ENCODE data around the gene TAGLN2.
"Not testable (repeated sequence)": the region's sequence is repeated elsewhere in the genome, so short reads cannot be mapped to it uniquely, and the experiment has no call there.

The TAGLN2 gene

DNA sequence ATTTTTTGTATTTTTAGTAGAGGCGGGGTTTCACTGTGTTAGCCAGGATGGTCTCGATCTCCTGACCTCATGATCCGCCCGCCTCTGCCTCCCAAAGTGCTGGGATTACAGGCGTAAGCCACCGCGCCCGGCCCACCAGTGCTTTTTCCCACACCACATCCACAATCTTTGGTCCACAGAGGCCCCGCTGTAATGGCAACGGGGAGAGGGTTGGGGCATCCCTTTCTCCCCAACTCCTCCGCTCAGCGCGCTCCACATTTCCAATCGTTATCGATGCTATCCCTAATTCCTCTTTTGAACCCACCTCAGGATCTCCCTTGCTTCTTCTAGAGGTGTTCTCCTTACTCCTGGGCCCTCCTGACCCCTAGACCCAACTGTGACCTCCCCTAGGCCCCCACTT lies 25.7 kb downstream of the TAGLN2 start:
- DNase-seq (ENCODE audit: low read depth), result not testable (repeated sequence)

GRCh38 chr1:159898527-159898926 lies 26.8 kb downstream of the TAGLN2 start:
- no peak for DNase-seq (ENCODE audit: low read depth)

- no peak for DNase-seq (ENCODE audit: low read depth)
Measured at GRCh38 chr1:159897962-159898361, 27.3 kb downstream of the TAGLN2 start.

GRCh38 chr1:159896546-159896930 lies 28.8 kb downstream of the TAGLN2 start:
- no peak for DNase-seq (ENCODE audit: low read depth)

DNA sequence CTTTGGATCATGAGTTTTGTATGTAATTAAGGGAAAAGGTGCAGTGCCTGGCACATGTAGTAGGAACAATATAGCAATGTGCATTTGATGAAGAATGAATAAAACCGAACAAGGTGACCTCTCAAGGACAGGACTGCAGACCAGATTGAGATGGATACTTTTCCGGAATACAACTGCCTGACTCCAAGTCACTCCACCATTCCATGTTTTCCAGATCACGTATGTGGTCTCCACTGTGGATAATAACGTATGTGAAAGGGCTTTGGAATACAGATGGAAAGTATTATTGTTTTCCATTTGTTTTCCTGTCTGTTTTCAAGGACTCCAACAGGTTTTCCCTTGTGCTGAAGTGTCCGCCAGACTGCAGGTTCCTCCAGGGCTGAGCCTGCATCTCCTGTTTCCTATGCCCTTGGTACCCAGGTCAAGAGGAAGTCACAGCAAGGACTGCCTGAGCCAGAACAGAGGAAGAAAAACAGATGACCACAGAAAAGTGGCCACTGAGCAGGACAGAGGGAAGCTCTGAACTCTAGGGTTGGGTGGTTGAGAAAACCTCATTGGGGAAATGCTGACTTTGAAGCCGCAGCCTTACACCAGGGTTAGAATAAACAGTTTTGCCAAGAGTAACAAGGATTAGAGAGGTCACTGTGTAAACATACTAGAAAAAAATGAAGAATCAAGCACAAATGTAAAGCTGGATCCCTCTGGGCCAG lies 29.3 kb downstream of the TAGLN2 start:
- no peak for DNase-seq (ENCODE audit: low read depth)

- no peak for DNase-seq (ENCODE audit: low read depth)
Measured at GRCh38 chr1:159895286-159895685, 30.0 kb downstream of the TAGLN2 start.

DNA sequence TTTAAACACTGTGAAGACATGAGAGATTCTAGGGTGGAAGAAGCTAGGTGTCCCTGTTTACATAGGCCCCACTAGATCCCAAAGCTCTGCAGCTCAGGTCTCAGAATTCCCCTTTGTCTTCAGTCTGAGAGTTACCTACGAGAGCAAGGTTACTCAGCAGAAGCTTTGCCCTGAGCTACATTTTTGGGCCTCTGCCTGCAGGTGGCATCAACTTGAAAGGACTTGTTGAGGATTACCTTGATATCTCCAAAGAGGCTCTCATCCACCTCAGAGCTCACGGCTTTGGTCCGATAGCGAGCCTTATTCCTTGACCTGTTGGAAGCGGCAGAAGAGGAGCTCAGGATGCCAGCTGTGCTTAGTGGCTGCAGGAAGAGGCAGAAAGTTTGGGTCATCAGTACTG lies 32.4 kb downstream of the TAGLN2 start:
- no peak for DNase-seq (ENCODE audit: low read depth)

GRCh38 chr1:159891275-159892157 lies 33.8 kb downstream of the TAGLN2 start:
- DNase-seq (ENCODE audit: low read depth), result peak; percentile 77

- DNase-seq (ENCODE audit: low read depth), result no peak
Measured at GRCh38 chr1:159890390-159890789, 34.9 kb downstream of the TAGLN2 start.

DNA sequence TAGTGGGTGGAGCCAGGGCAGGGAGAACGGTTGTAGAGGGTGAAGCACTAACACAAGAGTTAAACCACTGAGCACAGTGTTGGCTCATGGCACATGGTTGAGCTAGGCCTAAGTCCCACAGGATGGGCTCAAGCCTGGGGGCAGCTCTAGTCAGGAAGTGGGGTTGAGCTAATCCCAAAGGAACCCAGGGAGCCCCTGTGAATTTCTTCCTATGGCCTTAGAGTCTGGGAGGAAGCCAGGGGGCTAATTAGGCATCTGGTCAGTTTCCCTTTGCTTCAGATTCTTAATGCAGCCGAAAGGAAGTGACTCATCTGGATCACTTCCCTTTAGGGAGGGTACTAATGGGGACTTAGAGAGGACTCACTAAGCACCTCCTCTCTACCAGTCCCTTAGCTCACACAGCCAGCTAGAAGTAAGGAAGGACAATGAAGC lies 35.5 kb downstream of the TAGLN2 start:
- DNase-seq (ENCODE audit: low read depth), result peak; percentile 91

DNA sequence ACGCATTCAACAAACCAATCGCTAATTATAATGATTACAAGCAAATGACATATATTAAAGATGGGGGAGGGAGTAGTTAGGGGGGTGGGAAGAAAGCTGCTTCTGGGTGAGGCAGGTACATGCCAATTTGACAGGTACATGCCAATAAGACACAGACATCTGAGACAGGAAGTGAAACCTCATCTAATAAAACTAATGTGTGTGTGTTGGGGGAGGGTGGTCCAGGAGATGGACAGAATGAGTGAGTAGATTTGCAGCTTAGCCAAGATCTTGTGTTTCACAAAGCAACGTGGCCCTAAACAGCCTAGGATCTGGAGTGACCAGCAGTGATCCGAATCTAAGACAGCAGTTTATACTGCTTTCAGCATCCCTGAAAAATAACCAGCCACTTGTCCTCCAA lies 36.1 kb downstream of the TAGLN2 start:
- no peak for DNase-seq (ENCODE audit: low read depth)

DNA sequence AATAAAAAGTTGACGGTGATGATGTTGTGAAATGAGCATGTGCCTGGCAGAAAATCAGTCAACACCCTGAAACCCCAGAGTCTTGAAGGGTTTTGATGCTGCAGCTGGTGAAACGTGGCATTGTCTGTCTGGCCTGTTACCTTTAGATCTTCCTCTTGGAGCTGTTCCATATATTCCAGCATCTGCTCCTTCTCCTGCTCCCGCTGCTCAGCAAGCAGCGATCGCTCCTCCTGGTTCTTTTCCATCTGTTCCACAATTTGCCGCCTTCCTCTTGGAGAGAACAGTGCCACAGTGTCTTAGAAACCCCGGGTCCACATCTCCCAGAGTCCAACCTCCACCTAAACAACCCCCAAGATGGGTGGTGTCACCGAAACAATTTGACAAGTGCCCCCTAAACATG lies 41.0 kb downstream of the TAGLN2 start:
- DNase-seq (ENCODE audit: low read depth), result no peak

DNA sequence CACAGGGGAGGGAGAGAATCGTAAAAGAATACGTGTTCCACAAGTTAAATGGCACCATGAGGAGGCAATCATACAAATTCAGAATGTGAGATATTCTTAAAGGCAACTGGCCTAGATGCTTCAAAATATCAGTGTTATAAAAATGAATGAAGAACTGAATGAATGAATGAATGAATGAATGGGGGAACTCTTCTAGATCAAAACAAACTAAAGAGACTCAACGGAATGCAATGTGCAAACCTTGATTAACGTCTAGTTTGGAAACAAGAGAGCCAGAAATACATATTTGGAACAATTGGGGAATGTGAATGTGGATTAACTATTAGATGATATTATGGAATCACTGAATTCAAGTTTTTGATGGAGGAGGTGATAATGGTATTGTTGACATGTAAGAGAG lies 42.2 kb downstream of the TAGLN2 start:
- no peak for DNase-seq (ENCODE audit: low read depth)

DNA sequence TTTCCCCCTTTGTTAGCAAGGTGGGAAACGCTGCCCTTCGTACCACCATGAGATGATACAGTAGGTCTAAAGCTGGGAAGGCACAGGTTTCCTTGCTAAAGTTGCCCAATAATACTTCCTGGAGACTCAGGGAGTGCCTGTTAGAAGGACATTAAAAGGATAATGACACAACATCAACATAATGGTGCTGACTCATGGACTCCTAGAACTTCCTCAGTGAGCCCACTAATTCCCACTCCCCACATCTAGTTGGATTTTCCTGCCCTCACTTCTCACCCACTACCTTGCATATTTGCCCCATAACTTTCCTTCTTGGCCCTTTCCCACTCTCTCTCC lies 42.8 kb downstream of the TAGLN2 start:
- no peak for DNase-seq (ENCODE audit: low read depth)

- DNase-seq (ENCODE audit: low read depth), result peak; percentile 91
Measured at GRCh38 chr1:159881622-159882526, 43.4 kb downstream of the TAGLN2 start.

DNA sequence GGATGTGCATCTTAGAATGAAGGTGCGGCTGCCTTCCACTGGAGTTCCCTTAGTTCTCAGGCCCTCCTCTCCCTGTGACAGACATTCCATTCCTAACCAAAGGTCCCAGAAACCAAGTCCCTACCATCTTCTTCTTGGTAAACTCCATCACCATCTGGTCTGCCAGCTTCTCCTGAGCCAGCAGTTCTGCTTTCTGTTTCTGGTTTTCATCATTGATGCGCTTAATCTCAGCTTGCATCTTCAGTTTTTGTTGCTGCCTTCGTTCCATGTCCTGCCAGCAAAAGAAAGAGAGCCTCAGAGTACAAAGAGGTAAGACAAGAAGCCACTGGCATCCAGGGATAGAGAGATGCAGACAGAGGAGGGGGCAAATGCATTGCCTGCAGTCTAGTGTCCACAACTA lies 44.9 kb downstream of the TAGLN2 start:
- DNase-seq (ENCODE audit: low read depth), result no peak

GRCh38 chr1:159879977-159880376 lies 45.3 kb downstream of the TAGLN2 start:
- DNase-seq (ENCODE audit: low read depth), result peak; percentile 60

GRCh38 chr1:159879136-159879535 lies 46.2 kb downstream of the TAGLN2 start:
- no peak for DNase-seq (ENCODE audit: low read depth)

- DNase-seq (ENCODE audit: low read depth), result no peak
Measured at GRCh38 chr1:159877695-159878444, 47.4 kb downstream of the TAGLN2 start.

- DNase-seq (ENCODE audit: low read depth), result no peak
Measured at GRCh38 chr1:159873530-159874143, 51.7 kb downstream of the TAGLN2 start.

DNA sequence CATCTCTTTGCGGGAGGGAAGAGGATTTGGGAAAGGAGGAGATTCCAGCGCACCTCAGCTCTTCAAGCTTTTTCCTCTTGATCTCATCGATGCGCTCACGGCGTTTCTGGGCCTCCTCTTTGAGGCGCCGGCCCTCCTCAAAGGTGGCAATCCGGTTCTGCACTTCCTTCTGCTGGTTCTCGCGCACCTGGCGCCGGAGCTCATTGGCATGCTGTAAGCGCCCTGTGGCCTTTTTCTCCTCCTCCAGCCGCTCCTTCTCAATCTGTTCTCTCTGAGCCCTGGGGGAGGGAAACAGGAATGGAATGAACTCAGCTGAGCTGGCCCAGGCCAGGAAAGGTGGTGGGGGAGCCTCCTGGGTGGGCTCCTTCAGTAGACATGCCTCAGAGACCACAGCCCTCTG lies 52.4 kb downstream of the TAGLN2 start:
- no peak for DNase-seq (ENCODE audit: low read depth)

Measured in GM04504 (cell line).